SH-SY5Y (cell line): ENCODE data around the gene CORO6.

Experiments used
- GATA2 ChIP-seq: IDR thresholded peaks from 2 replicates; pipeline ENCODE4 v1.6.1; 2011; ENCODE audit warnings: mild to moderate bottlenecking, low read depth, low read length
- GATA3 ChIP-seq: IDR thresholded peaks from 2 replicates; pipeline ENCODE4 v1.6.1; 2011; ENCODE audit warnings: low read depth, mild to moderate bottlenecking, low read length, moderate library complexity

Gene CORO6

DNA sequence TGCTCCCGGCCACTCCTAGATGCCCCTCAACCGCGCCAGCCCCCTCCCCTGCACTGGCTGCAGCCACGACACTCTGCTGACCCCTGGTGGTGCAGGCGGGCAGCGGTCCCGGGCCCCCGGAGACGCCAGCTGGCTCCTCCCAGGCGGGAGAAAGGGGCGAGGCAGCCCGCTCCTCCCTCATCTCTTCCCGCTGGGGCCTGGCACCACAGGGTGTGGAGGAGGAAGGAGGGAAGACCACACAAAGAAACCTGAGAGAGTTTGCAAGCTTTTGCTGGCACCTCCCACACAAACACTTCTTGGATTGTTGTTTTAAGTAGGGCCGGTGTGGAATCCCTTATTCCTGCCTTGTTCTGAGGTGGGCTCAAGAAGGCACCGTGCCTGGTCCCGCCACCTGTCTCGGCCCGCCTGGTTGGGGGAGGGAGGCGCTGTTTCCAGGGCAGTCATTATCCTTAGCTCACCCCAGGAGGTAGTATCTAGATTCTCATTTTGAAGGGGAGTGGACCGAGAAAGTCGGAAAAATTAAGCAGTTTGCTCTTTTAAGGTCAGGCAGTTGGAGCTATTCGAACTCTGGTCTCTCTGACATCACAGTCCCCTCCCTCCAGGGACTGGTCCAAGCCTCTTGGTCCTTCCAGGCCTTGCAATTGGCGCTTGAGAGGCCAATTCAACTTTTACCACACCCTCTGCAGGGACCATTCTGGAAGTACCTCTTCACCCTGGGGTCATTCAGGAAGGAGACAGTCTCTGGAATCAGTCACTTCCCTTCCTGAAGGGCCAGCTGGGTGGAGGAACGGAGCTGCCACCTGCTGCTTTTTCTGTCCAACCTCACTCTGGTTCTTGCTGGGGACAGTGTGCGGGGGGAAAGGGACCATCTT lies 30.7 kb downstream of the CORO6 start:
- no peak for TF ChIP-seq GATA3
- TF ChIP-seq GATA2: no peak

DNA sequence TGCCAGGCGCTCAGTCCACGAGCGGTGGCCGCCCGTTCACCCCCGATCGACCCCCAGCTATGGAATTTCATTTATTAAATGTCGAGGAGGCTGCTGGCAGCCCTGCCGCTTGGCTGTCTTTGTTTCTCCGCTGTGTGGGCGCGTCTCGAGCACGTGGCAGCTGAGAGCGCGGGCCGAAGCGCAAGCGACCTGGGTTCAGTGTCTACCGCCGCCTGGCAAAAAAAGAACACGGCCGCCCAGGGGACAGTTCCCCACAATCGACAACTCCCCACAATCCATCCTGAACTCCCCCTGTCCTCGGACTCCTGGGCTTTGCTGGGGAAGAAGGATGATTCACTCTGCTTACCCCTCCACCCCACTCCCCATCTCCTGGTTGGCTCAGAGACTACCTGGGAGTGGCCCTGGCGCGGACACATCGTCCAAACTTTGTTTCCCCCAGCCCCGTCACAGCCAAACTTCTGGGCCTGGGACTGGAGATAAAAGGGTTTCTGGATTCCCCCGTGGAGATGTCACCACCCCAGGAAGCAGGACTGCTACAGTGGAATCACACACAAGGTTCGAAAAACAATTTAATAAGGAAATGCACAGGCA lies 31.5 kb downstream of the CORO6 start:
- TF ChIP-seq GATA2: no peak
- no peak for TF ChIP-seq GATA3

DNA sequence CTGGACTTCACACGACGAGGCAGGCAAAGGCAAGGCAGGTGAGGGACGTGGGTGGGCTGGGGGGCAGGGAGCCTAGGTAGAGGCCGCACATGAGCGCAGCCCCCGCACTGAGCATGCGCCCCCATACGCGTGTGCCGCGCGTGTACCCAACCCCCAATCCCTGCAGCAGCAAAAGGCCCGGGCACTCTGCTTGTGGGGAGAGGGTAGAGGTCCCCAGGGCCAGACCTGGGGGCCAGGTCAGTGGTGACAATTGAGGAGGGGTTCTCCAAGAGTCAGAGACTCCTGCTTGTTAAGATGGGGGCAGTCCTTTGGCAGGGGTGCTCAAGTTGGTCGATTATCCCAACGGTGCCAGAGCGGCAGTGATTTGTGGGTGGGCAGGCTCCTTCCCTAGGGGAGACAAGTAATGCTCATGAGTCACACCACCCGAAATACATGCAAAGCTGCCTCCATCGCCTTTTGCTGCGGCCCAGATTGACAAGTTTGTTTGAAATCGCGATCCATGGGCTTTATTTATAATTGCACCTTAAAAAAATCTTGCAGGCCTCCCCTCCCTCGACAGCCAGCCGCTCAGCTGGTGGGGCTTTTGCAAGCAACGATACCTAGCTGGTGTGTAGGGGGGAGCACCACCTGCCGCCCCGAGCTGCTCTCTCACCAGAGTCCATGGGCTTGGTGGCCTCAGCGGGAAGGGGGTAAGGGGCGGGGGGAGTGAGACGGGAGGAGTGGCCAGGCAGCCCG lies 32.1 kb downstream of the CORO6 start:
- TF ChIP-seq GATA2: no peak
- TF ChIP-seq GATA3: no peak

DNA sequence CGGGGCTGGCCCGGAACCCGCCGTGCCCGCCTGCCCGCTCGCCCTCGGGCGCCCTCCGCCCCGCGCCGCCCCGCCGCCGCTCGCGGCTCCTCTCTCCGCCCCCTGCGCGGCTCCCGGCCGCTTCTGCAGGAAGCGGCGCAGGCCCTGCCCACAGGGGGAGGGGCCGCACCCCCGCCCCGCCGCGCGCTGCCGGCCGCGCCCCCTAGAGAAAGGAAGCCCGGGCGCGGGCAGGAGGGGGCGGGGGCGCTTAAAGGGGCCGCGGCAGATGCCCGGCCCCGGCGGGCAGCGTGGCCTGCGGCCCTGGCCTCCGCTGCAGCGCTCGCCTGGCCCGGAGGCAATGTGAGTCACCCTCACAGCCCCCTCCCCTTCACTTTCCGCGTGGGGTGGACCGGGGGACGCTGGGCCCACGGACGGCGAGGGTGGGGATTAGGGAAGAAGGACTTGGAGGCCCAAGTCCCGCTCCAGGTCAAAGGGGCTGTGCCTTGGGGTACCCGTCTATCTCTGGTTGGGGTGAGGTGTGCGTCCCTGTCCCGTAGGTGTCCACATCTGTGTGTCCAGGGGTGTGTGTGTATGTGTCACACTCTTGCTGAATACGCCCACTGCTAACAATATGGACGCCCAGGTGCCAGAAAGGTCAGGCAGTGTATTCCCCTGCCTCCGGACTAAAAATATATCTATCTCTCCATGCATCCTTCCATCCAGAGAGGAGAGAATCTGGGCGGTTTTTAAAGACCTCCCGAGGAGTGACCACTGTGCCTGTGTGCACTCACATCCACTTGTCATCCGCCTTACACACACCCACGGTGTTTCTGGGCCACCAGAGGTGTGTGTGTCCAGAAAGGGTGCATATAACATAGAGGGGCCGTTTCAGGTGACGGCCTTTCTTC lies 32.9 kb downstream of the CORO6 start, which contains the start of gene GIT1:
TSS of gene GIT1 (minus strand) at position 125 of the 887 bp plus-strand sequence. CDS start 270 bp downstream, outside the sequence.
- TF ChIP-seq GATA3: no peak

DNA sequence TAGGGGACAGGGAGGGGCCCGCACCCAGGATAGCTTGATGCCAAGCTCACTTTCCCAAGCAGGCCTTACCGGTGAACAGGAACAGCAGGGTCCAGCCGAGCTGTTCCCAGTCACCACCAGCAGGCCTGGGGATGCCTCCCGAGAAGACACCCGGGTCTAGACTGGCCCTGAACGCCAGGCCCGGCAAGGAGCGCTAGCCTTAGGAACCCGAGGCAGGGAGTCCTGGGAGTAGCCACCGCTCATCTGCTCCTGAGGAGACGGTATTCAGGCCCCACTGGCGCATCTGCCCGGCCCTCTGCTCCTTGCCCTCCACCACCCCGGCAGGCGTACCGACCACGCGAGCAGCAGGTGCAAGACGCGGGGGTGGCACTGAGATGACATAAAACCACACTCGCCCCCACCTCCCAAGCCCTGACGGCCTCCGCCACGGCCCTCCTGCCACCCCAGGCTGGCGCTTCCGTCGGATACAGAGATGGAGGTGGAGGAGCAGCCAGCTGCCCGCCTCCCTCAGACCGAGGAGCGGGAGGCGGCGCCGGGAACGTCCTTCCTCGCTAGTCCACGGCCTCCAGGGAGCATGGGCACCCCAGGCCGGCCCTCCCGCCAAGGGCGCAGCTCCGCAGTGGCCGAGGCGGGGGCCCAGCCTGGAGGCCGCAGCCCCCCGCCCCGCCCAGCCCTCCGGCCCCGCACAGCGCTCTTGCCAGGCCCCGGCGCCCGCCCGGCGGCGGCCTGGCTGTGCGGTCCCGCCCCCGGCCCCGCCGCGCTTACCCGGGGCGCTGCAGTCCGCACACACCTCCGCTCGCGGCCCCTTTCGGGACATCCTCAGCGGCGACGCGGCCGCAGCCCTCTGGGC lies 33.9 kb downstream of the CORO6 start:
- TF ChIP-seq GATA2 (no peak), GATA3 (no peak)

DNA sequence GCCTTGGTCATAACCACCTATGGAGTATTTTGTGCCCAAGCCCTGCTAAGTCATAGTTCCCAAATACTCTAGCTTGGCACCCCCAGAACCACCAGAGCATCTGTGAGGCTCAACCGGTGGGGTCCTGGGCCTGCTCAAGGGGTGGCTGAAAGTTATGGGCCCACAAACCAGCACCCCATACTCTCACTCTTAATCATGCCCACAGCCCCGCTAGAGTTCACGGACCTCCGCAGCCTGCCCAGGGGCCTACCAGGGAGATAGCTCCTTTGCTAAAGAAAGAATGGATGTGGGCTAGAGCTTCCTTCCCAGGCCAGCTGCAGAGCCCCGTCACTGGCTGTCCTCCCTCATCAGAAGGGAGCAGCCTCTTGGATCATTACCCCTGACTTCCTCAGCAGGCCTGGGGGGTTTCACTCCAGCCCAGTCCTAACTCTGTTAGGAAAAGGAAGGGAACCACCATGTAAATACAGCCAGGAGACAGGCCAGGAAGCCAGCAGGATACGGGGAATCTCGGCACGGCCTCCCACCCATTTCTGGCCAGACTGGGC lies 34.6 kb downstream of the CORO6 start:
- no peak for TF ChIP-seq GATA3
- no peak for TF ChIP-seq GATA2

DNA sequence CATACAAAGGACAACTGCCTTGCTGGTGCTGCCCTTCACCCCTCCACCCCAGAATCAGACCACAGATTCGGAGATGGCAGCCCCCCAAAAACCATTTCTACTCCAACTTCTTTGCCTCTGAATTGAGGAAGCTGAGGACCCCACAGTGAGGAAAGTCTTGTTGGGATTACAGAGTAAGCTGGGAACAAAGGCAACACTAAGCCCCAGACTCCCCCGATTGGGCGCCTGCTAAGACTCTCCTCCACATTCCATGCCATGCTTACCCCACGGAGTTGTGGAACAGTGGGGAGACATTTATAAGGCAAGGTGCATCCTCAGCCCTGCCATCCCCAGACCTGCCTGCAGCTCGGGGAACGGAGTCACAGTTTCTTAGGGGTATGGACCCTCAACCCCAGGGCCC lies 35.1 kb downstream of the CORO6 start:
- TF ChIP-seq GATA3 (no peak), GATA2 (no peak)

DNA sequence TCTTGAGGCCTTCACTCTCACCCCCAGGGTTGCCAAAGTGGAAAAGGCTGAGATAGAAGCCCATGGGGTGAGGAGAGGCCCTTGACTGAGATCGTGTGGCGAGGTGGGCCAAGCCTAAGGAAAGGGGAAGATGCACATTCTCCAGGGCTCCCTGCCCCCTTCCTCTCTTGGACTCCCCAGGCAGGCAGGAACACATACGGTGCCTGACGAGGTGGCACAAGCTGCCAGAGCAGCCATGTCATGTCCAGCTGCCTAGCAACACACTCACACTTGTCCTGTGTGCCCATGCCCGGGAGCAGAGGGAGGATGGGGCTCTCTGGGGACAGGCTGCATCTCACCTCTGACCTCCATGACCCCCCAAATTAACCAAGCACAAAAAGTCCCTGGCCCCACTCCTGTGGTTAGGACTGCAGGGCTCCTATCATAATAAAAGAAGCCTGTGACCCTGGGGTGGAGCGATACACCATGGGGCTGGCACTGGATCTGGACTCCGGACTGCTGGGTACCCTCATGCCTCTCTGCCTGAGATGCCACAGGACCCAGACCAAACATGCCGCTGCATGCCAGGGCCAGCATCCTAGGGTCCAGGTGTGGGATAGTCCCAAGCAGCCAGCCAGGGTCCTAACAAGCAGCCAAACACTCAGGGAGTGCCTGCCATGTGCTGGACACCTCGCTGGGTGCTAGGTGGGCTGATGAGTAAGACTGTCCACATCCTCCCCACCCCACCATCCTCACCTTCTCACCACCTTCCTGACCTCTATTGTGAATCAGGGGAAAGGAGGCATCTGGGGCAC lies 35.8 kb downstream of the CORO6 start:
- TF ChIP-seq GATA3: no peak
- TF ChIP-seq GATA2: no peak

DNA sequence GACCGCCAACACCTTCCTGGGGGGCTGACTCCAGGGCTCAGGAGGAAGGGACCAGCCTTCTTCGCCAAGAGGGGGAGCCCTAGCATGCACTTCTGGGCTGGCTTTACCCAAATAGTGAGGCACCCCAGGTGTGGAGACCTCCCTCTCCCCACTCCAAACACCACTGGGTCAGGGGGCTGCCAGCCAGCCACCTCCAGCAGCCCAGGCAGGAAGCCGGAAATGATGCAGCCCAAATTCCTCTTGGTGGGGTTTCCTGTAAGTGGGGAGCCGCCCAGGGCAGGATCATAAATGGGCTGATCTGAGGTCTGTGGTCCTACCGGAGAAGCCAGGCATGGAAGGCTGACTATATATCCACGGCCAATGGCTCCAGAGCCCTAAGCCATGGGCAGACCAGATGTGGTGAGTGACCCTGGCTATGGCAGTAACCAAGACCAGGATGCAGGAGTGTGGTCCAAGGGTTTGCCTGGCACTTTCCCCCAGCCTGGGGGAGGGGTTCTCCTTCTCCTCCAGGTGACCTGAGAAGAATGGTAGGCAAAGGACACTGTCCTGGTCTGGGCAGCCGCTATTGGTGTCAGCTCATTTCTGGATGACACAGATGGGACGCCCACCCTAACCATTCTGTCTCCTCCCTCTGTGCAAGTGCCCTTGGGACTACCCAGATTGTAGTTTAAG lies 37.5 kb downstream of the CORO6 start:
- TF ChIP-seq GATA2: no peak
- no peak for TF ChIP-seq GATA3

DNA sequence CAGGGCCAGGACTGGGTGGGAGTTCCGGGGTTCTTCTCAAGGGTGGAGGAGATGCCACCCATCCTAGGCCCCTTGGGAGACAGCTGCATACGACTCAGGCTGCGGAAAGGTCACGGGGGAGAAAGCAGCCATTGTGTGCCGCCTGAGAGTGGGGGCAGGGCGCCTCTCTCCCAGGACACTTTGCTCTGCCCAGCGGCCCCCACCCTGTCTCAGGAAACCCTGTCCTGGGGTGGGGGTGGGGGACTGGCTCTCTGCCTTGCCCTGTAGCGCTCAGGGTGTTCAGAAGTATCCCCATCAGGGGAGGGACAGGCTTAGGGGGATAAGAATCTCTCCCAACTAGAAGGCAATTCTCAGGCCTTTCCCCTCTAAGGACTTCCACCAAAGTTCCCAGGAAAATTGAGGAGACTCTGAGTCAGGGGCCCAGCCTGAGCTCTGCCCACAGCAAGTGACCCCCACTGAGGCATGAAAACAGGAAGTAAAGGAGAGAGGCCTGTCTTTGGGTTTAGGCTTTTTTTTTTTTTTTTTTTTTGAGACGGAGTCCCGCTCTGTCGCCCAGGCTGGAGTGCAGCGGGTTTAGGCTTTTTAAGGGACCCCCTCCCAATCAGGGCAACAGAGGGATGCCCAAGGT lies 38.1 kb downstream of the CORO6 start:
- TF ChIP-seq GATA3 (no peak), GATA2 (no peak)

DNA sequence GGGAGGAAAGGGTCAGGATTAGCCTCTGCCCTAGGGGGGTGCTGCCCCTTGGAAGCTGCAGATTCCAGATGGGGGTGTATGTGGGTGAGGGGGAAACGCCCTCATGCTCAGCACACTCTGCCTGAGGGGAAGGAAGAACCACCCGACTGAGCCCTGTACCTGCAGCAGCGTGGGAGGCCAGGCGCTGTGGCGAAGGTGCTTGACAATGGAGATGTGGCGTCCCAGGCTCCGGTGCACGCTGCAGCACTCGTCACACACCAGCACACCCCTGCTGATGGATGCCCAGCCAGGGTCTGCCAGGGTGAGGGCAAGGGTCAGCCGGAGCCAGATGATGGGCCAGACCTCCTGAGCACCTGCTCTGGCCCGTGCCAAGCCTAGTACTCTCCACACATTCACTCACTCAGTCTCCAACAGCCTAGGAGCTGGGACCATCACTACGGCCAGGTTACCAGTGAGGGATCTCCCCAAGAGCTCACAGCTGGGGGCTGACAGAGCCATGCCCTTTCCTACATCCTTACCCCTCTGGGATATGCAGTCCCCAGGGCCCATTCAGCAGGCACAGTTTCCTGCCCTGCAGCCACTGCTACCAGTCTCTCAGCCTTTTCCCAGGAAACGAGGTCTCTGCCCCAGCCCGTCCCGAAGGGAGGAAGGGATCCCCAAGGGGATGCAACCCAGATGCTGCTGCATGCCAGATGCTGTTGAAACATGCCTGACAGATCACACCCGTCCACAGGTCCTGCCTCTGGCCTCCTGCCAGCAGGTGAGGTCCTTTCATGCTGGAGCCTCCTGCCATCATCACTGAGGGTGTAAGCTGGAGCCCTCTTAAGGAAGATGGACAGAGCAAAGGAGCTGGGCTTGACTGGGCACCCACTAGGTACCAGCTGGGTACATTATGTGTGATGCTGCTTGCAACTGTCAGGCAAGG lies 39.1 kb downstream of the CORO6 start:
- TF ChIP-seq GATA3 (no peak), GATA2 (no peak)
